ENCODE data around the gene CEBPZOS. TPM values are rescaled to one million over a fixed set of nuclear protein-coding genes. Genes with fewer than 3 reads are reported as not detected.

CEBPZOS gene
- total RNA-seq, 1 donor from 2014 or later = not detected

- Mint-ChIP-seq H3K4me3 (no peak overlapping the region), H3K9me3 (no peaks in the 10 kb centered on the region), H3K27me3 (no peaks in the 10 kb centered on the region), H3K4me1 (ENCODE audit: unreplicated experiment) (no peaks in the 10 kb centered on the region), H3K36me3 (peaks cover 27% of the 10 kb centered on the region), H3K27ac (no peak overlapping the region)
- no peak for TF ChIP-seq CTCF (conservative IDR thresholded peaks at IDR 0.05)
- no peak for DNase-seq (ENCODE audit: extremely low spot score, unreplicated experiment)
Observed at GRCh38 chr2:37246205-37246604, 49.9 kb downstream of the CEBPZOS start.

DNA sequence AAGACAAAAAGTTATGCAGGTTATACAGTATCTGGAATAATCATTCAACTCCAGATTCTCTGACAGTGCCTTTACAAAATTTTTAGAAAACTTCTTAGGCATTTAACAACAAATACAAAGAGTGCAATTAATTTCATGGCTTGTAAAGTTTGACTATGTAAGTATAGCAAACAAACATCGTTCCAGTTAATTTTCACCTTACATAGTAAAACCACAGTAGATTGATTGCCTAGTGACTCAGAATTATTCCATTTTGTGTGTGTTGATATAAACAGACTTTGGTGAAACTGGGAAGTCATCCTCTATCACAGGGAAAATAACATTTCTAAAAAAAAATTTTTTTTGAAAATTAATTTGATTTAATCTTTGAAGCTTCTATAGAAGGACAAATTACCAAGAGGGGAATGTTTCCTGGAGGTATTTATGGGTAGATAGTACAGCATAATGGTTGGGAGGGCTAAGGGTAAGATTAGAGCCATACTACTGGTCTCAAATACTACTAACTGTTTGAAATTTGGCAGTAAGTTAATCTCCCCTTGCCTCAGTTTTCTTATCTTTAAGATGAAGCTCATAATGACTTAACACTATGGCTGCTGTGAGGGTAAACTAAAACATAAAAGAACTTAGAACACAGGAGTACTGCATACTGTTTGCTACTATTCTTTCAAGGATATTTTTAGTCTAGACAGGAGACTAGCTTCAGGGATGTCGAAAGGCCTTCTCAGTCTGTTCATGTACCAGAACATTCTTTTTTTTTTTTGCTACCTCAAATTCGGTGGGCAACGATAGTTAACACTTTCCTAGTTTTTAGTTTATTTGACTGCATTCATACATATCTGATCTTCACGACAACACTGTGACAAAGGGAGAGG is 54.8 kb downstream of the CEBPZOS start:
- Mint-ChIP-seq H3K9me3 (no peaks in the 10 kb centered on the region), H3K4me1 (ENCODE audit: unreplicated experiment) (no peaks in the 10 kb centered on the region), H3K4me3 (no peak overlapping the region), H3K27me3 (no peaks in the 10 kb centered on the region), H3K27ac (no peak overlapping the region), H3K36me3 (peaks cover 19% of the 10 kb centered on the region)
- TF ChIP-seq CTCF (conservative IDR thresholded peaks at IDR 0.05) = no peak
- no peak for DNase-seq (ENCODE audit: extremely low spot score, unreplicated experiment)

Other genes with a start within 250 kb of the CEBPZOS start
- gene STRN, start 230.0 kb upstream of the CEBPZOS start, total RNA-seq (ENCODE audit: low replicate concordance) = 26.1 and 34.3 TPM in 2 replicates
- gene HEATR5B, start 112.1 kb upstream of the CEBPZOS start, total RNA-seq (ENCODE audit: low replicate concordance) = 17.0 and 18.9 TPM in 2 replicates
- gene GPATCH11, start 112.0 kb upstream of the CEBPZOS start, total RNA-seq (ENCODE audit: low replicate concordance) = 4.8 and 7.8 TPM in 2 replicates
- 34.9 and 37.9 TPM in 2 replicates for gene EIF2AK2, start 39.5 kb upstream of the CEBPZOS start, total RNA-seq (ENCODE audit: low replicate concordance)
- gene SULT6B1, start 7.8 kb upstream of the CEBPZOS start, total RNA-seq (ENCODE audit: low replicate concordance) = not detected in 2 replicates
- 42.5 and 52.6 TPM in 2 replicates for gene CEBPZ, start 35.1 kb downstream of the CEBPZOS start, total RNA-seq (ENCODE audit: low replicate concordance)
- gene NDUFAF7, start 35.2 kb downstream of the CEBPZOS start, total RNA-seq (ENCODE audit: low replicate concordance) = 19.7 and 25.5 TPM in 2 replicates
- 14.8 and 39.5 TPM in 2 replicates for gene PRKD3, start 128.3 kb downstream of the CEBPZOS start, total RNA-seq (ENCODE audit: low replicate concordance)
- 0.72 and 15.8 TPM in 2 replicates for gene QPCT, start 148.1 kb downstream of the CEBPZOS start, total RNA-seq (ENCODE audit: low replicate concordance)